GM12891 (cell line): ENCODE results near the gene JAZF1.

ENCODE experiments used
- PAX5 ChIP-seq: IDR thresholded peaks from 2 replicates; pipeline ENCODE4 v1.6.1; 2011; ENCODE audit warnings: low read length, moderate library complexity, mild to moderate bottlenecking; ENCODE audit not compliant: insufficient read depth, severe bottlenecking
- POLR2A ChIP-seq: IDR thresholded peaks from 2 replicates; pipeline ENCODE4 v1.6.1; 2011; ENCODE audit warnings: low read depth, low read length, control low read depth
- POLR2AphosphoS5 ChIP-seq: IDR thresholded peaks from 2 replicates; pipeline ENCODE4 v1.6.1; 2011; ENCODE audit warnings: low read depth, low read length, control low read depth
- SPI1 ChIP-seq: IDR thresholded peaks from 2 replicates; pipeline ENCODE4 v1.6.1; 2011; ENCODE audit warnings: low read depth, low read length, control low read depth
- TAF1 ChIP-seq: IDR thresholded peaks from 2 replicates; pipeline ENCODE4 v1.6.1; 2011; ENCODE audit warnings: low read depth, low read length, control low read depth

DNA sequence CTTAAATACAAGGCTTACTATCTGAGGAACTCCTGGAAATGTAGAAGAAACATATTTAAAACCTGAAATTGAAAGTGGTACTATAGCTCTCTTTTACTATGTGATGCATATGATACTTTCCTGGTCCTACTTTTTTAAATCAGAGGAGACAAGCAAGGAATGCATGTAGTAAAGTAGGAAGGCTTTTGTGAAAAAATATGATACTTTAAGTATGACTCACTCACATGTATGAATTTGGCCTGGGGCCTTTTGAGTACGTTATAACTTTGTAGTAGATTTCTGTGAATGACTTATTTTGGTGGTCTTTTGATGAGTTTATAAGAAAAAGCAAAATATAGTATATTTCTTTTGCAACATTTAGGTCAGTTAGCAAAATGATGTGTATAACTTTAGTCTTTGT lies 386.8 kb downstream of the JAZF1 start:
- TF ChIP-seq POLR2A, result no peak
- no peak for TF ChIP-seq POLR2AphosphoS5
- no peak for TF ChIP-seq PAX5
- TF ChIP-seq SPI1, result no peak
- no peak for TF ChIP-seq TAF1
